IPS DF 19.7 (cell line): ENCODE measurements around the gene CD226.
"Not testable (repeated sequence)": the region's sequence is repeated elsewhere in the genome, so short reads cannot be mapped to it uniquely, and the experiment has no call there.

Source experiments
- DNase-seq: peaks from one replicate; pipeline ENCODE4 v3.0.0-alpha.2; 2013; ENCODE audit warnings: low read depth, low spot score

Gene CD226

DNA sequence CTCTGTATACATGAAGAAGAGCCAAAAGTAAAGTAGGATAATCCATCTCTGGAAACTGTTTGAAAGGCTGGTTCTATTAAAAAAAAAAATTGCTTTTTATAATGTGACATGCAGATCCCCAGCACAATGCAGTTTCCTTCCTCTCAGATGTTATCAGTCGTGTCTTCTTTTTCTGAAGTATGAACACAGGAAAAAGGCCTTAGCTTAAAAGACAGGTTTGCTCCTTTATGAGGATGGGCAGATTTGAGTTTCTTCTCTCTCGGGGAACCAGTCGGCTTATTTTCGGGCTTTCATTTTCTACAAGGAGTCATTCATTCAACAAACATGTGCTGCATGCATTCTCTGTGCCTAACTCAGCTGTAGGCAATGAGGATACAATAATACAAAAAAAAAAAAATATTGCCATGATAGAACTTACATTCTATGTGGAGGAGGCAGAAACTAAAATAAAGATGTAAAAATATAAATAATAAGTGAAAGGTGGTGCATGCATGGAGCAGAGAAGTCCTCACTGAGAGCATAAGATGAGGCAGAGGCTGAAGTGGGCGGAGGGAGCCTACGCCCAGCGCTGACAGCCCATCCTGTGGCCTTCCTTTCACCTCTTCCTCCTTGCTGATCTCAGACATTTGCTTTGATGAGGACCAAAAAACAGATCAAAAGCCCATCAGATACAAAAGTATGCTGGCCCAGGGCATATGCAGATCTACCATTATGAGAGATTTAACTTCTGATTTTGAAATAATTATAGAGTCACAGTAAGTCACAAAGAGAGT is at the start of gene CD226:
TSS of gene CD226 (minus strand) at position 513 of the 773 bp plus-strand sequence. CDS start at position 46, 467 bp downstream.
- DNase-seq = no peak

DNA sequence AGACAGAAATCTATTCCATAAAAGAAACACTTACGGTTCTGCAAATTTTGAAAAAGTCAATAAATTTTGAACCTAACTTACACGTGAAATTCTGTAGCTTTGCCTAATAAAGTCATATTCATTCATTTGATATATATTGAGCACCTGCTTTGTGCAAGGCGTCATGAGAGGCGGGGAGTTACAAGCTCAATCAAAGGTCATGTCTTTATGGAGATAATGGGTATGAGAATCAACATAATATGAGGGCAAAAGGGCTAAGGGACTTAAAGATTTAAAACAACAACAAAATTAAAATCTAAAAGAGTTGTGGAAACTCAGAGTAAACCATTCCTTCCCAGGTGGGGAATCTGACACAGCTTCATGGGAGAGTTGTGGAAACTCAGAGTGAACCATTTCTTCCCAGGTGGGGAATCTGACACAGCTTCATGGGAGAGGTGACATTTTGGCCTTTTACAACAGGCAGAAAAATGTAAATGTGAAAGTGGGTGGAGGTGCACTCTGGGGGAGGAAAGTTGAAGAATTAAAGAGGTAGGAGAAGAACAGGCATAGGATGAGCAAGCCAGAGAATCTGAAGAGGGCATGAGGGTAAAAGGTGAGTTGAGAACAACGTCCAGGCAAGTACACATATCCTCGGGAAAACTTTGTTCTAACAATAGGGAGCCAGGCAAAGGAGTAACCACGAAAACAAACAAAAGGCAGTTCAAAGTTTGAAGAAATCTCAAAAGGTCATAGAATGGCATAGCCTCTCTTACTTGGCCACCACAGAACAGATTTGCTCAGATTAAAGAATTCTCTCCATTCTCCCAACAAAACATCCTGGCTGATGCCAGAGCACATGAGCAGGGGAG is 49.5 kb upstream of the CD226 start:
- no peak for DNase-seq

DNA sequence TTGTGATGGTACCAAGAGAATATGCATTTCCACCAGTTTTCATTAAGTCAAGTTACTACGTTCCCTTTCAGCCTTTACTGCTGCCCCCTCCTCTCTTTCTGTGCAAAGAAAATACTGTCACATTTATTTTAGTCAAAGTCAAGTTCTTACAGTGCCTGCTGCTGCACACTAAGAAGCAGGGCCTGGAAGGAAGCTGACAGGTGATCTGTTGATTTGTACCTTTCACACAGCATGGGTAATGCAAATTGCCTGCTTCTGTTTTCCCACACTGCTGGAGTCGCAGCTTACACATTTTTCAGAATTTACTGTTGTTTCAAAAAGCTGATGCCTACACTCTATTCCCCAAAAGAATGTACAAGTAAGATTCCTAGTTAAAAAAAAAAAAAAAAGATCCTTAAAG is 48.7 kb upstream of the CD226 start:
- no peak for DNase-seq

- DNase-seq = no peak
Observed at GRCh38 chr18:69995774-69996173, 48.1 kb upstream of the CD226 start.

GRCh38 chr18:69992776-69993175 is 45.1 kb upstream of the CD226 start:
- DNase-seq = no peak

DNA sequence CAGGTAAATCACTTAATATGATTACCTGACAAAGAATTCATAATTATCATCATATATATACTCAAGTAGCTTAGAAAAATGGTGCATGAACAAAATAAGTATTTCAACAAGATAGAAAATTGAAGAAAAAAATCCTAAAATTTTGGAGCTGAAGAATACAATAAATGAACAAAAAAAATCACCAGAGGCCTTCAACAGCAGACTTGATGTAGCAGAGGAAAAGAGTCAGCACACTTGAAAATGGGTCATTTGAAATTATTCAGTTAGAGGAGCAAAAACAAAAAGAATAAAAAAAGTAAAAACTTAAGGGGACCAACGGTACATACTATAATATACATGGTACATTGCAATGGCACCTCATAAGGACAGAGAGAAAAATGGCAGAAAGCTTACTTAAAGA is 40.2 kb upstream of the CD226 start:
- DNase-seq = no peak

DNA sequence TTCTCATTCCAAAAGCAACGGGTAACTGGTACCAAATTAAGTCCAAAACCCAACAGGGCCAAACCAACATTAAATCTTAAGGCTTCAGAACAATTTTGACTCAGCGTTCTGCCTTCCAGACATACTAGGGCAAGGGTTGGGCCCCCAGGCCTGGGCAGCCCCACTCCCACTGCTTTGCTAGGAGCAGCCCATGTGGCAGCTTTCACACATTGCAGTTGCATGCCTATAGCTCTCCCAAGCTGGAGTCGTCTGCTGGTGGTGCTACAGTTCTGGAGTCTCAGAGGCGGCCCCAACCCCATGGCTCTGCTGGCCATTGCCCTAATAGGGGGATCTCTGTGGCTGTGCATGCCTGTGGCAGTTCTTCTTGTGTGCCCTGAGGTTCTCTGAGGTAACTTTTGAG is 37.6 kb upstream of the CD226 start:
- DNase-seq = no peak

DNA sequence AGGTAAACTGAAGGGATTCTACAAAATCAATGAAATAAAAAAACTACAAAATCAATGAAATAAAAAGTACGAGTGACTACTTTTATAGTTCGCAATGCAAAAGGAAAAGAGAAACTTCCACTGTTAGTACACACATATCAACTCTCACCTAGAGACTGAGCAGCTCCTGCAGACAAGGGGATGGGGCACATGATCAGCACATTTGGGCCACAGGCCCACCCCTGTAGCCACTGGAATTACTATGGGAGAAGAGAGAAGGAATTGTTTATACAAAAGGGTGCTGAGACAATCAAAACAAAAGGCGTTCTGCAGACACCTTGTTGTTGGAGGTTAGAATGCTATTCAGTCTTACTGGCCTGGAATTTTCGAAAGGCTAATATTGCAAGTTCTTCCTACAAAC is 34.7 kb upstream of the CD226 start:
- DNase-seq = no peak

GRCh38 chr18:69981948-69982347 is 34.3 kb upstream of the CD226 start:
- no peak for DNase-seq

- DNase-seq = no peak
Observed at GRCh38 chr18:69980982-69981804, 33.5 kb upstream of the CD226 start.

DNA sequence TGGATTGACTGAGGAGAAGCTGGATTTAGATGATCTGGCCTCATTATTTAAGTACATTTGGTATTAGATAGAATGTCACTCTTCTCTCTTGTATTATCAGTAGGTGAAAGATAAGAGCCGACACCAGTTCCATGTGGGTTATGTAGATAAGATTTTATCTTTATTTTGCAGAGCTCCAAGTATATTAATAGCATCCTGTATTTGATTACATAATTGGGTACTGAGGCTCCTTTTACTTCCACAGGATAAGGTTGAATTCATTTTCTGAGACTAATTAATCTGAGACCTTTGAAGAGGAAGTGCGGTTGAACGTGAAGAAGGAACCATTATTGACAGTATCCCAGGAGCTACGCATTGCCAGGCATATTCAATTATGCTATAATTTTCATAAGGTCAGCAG is 32.8 kb upstream of the CD226 start:
- DNase-seq = no peak

- no peak for DNase-seq
Observed at GRCh38 chr18:69978732-69979715, 31.4 kb upstream of the CD226 start.

GRCh38 chr18:69975294-69975693 is 27.6 kb upstream of the CD226 start:
- not testable (repeated sequence) for DNase-seq

DNA sequence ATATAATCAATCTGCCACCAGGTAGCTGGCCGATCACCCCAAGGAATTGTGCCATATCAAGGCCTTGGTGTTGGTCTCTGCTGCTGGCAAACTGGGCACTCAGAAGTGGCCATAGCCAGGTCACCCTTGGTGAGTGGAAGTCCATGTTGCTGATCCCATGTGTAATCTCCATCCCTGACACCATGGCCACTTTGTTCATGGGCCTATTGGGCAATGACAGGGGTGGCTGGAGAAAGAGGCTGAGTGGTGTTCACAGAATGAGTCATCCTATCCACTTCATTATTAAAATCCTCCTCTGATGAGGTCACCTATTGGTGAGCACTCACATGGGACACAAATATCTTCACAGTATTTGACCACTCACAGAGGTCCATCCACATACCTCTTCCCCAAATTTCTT is 26.7 kb upstream of the CD226 start:
- no peak for DNase-seq

- no peak for DNase-seq
Observed at GRCh38 chr18:69969491-69969890, 21.8 kb upstream of the CD226 start.

DNA sequence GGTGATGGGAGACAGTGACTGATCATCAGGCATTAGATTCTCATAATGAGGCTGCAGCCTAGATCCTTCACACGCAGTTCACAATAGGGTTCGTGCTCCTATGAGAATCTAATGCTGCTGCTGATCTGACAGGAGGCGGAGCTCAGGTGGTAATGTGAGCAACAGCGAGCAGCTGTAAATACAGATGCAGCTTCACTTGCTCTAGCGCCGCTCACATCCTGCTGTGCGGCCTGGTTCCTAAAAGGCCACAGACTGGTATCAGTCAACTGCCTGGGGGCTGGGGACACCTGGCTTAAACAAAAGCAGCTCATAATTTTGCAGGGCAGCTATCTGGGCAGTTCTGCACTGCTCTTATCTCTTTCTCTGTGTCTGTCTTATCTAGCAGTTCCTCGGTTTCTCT is 20.4 kb upstream of the CD226 start:
- no peak for DNase-seq

GRCh38 chr18:69963196-69963595 is 15.5 kb upstream of the CD226 start:
- DNase-seq = no peak

DNA sequence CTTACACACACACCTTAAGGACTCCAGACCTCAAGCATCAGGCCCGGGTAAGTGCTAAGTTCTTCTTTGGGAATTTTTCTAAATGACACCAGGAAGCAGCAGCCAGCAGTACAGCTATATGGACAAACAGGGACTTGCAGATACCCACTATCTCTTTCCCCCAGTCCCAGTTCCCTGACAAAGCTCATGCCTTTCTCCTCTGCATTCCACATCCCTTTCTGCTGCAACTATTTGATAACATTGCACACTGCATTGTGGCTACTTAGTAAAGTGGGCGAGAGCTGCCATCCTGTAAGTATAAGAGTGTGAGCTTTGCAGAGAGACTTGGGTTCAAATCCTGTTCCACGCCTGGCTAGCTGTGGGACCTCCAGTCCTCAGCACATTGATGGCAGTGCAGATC is 14.0 kb upstream of the CD226 start:
- no peak for DNase-seq

DNA sequence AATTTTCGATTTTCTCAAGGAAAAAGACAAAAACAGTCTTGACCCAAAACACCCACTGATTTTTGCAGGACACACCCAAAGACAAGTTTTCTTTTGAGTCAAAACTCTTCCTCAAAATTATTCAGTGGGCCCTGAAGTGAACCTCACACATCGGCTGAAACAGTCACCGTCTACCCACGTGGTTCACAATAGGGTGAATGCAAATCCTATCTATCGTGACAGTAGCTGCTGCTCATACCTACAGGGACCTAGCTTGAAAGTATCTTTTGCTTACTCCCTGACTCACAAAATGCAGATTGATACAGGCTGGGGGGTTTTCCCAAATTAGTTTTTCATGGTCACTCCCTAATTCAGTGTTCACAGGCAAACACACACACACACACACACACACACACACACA is 10.7 kb upstream of the CD226 start:
- no peak for DNase-seq

GRCh38 chr18:69957747-69958146 is 10.1 kb upstream of the CD226 start:
- no peak for DNase-seq
